ENCODE data around the gene GAP43.

GAP43 gene

DNA sequence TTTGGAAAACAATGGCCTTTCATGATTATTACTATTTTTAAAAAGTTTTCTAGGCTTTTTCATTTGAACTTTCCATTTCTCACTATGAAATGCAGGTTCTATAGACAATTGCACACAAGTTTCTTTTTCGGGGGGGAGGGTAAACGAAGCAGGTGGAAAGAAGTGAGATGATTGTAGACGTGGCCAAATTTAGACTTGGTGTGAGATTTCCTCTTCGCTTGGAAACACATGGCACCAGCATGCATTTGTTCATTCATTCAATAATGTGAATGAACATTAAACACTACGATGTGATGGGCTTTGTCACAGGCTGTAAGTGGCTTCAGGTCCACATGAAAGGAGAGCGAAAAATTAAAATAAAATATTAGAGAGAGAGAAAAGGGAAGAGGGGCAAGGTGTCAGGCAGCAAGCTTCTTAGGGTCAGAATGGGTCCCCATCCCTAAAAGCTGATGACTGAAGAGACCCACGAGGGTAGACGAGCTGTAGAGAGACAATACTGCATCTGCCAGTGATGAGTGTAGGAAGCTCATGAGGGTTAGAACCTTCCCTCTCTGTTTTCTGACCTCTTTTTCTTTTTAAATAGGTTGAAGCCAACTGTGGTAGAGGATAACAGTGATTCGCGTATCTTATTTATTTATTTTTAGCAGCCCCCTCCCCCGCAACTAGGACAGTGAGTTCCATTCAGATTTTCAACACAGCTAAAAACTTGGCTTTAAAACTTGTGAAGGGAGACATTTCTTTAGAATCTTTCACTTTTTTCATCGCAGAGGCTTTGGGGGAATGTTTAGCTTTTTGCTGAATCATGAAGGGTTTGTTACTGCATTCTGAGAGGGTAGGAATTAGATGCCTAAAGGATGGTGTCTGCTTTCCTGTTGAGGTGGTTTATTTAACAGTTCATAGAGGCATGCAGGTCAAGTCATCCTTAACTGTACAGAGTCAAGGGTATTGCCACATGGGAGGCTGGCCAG lies 36.2 kb downstream of the GAP43 start:
- DNase-seq (ENCODE audit: extremely low spot score, insufficient read length, low read depth) (no peak), FAIRE-seq (peak; percentile 56)

DNA sequence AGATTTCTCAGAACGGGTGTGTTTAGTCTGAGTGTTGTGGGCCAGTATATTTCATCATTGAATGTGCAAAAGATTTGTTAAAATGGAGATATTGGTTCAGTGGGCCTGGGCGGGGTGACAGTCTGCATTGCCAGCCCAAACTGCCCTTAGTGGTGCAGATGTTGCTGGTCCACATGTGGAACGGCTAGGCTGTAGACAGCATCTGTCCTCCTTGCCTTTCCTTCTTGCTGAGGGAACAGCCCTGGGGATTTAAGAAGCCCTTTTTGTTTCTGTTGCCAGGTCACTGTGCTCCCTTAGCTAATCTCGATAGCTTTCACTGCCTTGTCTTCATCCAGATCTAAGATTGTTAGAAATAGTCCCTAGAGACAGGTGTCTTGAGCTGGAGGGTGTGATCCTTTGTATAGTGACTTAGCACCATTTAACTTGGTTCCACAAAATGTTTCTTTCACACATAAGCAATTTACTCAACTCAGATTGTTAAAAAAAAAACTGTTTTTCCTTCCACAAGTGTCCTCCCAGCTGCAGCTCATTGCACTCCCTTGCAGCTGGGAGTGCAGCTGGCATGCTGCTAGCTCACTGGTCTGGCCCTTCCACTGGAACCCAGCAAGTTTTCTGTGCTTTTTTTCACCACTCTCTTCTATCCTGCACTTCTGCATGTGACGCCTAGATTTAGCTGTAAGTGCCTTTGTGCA lies 37.5 kb downstream of the GAP43 start:
- FAIRE-seq (no peak), DNase-seq (ENCODE audit: extremely low spot score, insufficient read length, low read depth) (no peak)

GRCh38 chr3:115662356-115662755 lies 39.0 kb downstream of the GAP43 start:
- no peak for DNase-seq (ENCODE audit: extremely low spot score, insufficient read length, low read depth)
- FAIRE-seq = no peak

GRCh38 chr3:115663414-115663813 lies 40.1 kb downstream of the GAP43 start:
- FAIRE-seq = no peak
- no peak for DNase-seq (ENCODE audit: extremely low spot score, insufficient read length, low read depth)

DNA sequence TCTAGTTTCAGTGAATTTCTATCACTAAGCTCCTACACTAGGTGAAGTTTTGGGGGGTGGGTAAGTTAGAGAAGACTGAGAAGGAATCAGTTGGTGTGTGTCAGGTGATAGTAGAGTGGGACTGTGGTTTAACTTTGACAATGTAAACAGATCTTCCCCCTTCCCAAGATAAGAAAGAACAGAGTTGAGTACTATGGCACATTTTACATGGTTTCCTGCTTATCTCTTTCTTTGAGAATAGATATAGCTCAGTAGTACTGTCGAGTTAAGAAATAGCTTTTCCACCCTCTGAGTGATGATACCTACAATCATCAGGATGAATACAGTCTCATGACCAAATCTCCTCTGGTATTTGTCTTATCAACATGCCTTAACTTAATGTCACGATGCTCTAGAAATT lies 42.8 kb downstream of the GAP43 start:
- no peak for DNase-seq (ENCODE audit: extremely low spot score, insufficient read length, low read depth)
- FAIRE-seq = no peak

GRCh38 chr3:115666920-115667737 lies 43.8 kb downstream of the GAP43 start:
- DNase-seq (ENCODE audit: extremely low spot score, insufficient read length, low read depth) = no peak

GRCh38 chr3:115667738-115668065 lies 44.4 kb downstream of the GAP43 start:
- FAIRE-seq = no peak
- no peak for DNase-seq (ENCODE audit: extremely low spot score, insufficient read length, low read depth)

More at GRCh38 chr3:115666920-115667737, 43.8 kb downstream of the GAP43 start:
- FAIRE-seq = no peak

DNA sequence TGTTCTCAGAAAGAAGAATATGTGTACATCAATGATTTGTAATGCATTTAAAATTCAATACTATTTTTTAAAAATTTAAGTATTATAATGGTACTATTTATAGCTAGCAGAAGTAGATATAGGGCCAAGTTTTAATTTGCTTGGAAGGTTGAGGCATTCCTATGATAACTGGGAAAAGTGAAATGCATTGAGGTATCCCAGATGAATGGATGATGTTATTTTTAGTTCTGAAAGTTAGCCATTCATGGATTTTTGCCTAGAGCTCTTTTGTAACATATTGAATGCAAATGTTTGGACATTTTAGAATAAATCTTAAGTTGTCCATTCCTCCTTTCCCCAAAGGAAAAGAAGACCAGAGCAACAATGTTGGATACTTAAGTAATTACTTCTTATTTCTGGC lies 47.6 kb downstream of the GAP43 start:
- FAIRE-seq (no peak), DNase-seq (ENCODE audit: extremely low spot score, insufficient read length, low read depth) (no peak)

DNA sequence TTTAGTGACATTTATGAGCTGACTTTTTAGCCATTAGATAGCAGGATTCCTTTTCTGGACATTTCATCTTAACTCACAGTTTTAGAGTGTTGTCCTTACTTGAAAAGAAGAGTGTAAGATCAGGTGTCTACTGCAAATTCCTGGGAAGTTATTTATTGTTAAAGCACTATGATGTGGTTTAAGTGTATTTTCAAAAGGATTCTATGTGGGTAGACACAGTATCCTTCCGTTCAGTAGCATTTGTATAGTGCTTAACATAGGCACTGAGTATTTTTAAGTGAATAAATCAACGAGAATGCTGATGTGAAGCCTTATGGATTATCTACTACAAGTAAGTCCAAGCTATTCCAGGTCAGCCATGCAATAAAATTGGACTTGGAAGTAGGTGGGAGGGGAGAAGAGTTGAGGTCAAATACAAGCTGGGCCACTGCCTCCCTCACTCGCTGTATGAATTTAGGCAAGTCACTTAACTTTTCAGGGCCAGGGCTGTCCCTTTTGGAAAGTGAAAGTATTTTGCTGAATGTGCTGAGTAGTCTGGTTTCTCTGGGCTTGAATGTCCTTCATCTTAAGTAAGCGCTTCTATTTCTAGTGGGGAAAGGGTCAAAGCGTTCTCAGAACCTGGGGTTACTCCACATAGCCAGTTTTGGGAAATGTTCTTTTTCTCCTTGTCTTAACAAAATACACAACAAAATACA lies 48.6 kb downstream of the GAP43 start:
- DNase-seq (ENCODE audit: extremely low spot score, insufficient read length, low read depth) (no peak), FAIRE-seq (no peak)

DNA sequence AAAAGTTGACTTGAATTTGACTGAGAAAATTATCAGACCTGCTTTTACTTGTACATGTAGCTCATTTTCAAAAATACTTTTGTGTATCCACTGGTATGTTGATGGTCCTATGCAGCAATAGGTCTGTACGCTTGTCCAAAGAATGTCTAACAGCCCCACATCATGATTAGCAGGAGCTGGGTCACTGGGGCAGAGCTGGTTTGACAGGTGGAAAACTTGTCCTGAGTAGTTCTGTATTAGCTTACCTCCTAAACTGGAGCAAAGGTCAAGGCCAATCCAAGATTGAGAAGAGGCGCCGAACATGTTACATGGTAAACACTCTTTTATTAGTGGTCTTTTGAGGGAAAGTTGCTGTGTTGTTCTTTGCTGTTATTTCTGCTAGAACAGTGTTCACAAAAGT lies 50.6 kb downstream of the GAP43 start:
- DNase-seq (ENCODE audit: extremely low spot score, insufficient read length, low read depth) (no peak), FAIRE-seq (no peak)

DNA sequence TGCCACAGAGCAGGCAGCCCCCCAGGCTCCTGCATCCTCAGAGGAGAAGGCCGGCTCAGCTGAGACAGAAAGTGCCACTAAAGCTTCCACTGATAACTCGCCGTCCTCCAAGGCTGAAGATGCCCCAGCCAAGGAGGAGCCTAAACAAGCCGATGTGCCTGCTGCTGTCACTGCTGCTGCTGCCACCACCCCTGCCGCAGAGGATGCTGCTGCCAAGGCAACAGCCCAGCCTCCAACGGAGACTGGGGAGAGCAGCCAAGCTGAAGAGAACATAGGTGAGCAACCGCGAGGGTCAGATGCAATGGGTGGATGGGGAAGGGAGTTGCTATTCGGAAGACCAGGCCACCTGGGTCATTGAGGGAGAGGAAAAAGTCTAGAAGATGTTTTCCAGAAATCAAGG lies 53.0 kb downstream of the GAP43 start:
- no peak for FAIRE-seq
- DNase-seq (ENCODE audit: extremely low spot score, insufficient read length, low read depth) = no peak

DNA sequence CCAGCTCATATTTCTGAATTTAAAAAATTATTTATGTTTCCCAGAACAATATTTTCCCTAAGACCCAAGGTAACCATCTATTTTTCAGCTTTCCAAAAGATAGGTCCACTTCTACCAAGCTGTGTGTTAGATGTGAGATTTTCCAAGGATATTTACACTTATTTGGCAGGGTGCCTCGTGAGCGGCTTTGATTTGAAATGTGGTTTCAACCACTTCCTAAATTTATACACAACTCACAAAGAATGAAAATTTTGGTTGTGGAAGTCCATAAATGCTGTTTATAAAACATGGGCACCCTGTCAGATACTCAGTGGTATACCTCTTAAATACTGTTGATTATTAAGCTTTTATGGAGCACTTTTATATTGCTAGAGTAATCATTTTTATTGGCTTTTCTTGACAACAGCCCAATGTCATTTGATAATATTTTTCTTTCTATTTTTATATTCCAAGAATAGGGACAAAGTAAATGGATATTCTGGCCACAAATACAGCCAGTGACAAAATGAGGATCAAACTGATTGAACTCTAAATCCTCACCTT lies 57.6 kb downstream of the GAP43 start:
- FAIRE-seq (no peak), DNase-seq (ENCODE audit: extremely low spot score, insufficient read length, low read depth) (no peak)

GRCh38 chr3:115681736-115682135 lies 58.4 kb downstream of the GAP43 start:
- no peak for FAIRE-seq
- DNase-seq (ENCODE audit: extremely low spot score, insufficient read length, low read depth) = no peak

GRCh38 chr3:115683305-115683704 lies 60.0 kb downstream of the GAP43 start:
- FAIRE-seq = no peak

GRCh38 chr3:115683773-115684172 lies 60.5 kb downstream of the GAP43 start:
- DNase-seq (ENCODE audit: extremely low spot score, insufficient read length, low read depth) (no peak), FAIRE-seq (no peak)

More at GRCh38 chr3:115683305-115683704, 60.0 kb downstream of the GAP43 start:
- DNase-seq (ENCODE audit: extremely low spot score, insufficient read length, low read depth) = no peak

DNA sequence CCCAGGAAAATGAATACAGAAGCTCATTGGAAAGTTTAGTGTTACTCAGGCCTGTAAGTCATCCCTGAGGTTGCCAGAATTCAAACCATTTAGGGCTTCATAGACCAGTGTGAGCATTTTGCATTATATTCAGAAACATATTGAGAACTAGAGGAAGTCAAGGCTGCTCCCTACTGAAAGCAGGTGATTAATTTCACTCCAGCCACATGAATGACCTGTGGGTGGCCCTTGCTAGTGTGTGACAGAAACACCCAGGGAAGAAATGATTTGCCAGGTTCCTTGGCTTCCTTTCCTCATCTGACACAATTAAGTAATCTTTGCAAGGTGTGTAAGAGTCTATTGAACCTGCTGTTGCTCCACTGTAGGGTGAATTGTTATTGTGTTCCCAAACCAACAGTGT lies 61.8 kb downstream of the GAP43 start:
- no peak for FAIRE-seq

GRCh38 chr3:115687721-115688120 lies 64.4 kb downstream of the GAP43 start:
- FAIRE-seq (no peak), DNase-seq (ENCODE audit: extremely low spot score, insufficient read length, low read depth) (no peak)

More for the DNA sequence above, 61.8 kb downstream of the GAP43 start:
- no peak for DNase-seq (ENCODE audit: extremely low spot score, insufficient read length, low read depth)

DNA sequence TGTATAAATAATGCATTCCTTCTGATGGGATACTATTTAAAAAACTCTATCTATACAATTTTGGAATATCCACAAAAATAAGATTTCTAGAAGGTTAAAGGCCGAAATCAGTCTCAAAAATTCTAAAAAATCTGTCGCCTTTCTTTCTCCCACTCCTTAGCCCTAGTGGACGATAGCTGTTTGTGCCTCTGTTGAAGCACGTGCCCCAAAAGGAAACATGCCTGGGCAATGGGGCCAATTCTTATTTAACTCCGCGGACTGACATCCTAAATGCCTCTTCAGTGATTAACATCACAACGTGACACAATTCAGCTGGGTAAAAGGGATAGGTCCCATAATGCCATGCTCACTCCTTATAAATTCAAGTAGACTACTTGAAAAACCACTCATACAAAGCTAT lies 65.1 kb downstream of the GAP43 start:
- FAIRE-seq = no peak
- no peak for DNase-seq (ENCODE audit: extremely low spot score, insufficient read length, low read depth)

DNA sequence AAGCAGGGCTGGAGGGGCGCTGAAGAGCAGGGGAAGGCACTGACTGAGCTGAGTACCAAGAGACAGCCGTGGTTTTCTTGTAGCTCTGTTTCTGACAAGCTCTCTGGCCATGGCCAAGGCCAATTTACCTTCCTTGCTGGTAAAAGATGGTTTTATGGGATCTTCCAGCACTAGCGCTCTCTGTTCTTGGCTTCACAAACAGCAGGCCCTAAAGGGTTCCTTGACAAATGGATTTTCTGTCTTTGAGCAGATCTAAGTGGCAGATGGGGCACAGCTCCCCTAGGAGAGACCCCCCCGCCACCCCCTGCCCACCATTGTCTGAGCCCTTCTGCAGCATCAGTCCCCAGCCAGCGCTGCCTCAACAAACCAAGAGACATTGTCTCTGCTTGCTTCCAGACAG lies 66.6 kb downstream of the GAP43 start:
- DNase-seq (ENCODE audit: extremely low spot score, insufficient read length, low read depth) (no peak), FAIRE-seq (no peak)

- FAIRE-seq = no peak
- DNase-seq (ENCODE audit: extremely low spot score, insufficient read length, low read depth) = no peak
Observed at GRCh38 chr3:115691964-115692363, 68.7 kb downstream of the GAP43 start.

Measured in GM18507 (cell line).